ENCODE data around the gene ERBB2.

The ERBB2 gene

DNA sequence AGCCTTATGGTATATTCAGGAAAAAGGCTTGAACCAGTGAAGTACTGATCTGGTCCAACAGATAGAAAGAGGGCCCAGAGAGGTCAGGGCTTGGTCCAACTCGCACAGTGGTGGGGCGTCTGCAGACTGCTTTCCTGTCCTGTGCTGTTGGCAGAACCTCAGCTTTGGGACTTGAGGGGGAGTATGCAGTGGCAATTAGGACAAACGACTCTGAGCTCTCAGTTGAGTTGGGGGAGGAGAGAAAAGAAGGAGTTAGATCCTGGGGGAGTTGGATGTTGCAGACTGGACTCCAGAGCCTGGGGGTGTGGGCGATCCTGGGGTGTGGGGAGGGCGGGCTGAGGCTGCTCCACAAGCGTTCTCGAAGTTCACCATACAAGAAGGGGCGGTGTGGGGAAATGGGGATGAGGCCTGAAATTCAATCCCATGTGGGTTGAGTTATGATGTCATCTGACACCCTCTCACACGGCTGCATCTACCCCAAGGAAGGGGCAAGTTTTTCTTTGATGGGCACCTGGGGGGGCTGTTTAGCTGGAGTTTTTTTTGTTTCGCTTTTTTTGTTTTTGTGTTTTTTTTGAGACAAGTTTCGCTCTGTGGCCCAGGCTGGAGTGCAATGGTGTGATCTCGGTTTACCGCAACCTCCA lies 52.5 kb downstream of the ERBB2 start:
- Histone ChIP-seq H3K36me3 (ENCODE audit: control insufficient read depth, insufficient read depth, low read length) (no peaks in the 10 kb centered on the region), H3K4me3 (replicated peaks; ENCODE audit: low read depth, low read length) (no peak overlapping the region), H3K27me3 (replicated peaks; ENCODE audit: control insufficient read depth, insufficient read depth, low read length) (no peaks in the 10 kb centered on the region)
- TF ChIP-seq, protein P1, sequence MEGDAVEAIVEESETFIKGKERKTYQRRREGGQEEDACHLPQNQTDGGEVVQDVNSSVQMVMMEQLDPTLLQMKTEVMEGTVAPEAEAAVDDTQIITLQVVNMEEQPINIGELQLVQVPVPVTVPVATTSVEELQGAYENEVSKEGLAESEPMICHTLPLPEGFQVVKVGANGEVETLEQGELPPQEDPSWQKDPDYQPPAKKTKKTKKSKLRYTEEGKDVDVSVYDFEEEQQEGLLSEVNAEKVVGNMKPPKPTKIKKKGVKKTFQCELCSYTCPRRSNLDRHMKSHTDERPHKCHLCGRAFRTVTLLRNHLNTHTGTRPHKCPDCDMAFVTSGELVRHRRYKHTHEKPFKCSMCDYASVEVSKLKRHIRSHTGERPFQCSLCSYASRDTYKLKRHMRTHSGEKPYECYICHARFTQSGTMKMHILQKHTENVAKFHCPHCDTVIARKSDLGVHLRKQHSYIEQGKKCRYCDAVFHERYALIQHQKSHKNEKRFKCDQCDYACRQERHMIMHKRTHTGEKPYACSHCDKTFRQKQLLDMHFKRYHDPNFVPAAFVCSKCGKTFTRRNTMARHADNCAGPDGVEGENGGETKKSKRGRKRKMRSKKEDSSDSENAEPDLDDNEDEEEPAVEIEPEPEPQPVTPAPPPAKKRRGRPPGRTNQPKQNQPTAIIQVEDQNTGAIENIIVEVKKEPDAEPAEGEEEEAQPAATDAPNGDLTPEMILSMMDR (IDR thresholded peaks at IDR 0.05; ENCODE audit: insufficient read depth, low read length, poor library complexity, severe bottlenecking), result no peak
- no peak for DNase-seq (ENCODE audit: extremely low read depth, insufficient read length)

DNA sequence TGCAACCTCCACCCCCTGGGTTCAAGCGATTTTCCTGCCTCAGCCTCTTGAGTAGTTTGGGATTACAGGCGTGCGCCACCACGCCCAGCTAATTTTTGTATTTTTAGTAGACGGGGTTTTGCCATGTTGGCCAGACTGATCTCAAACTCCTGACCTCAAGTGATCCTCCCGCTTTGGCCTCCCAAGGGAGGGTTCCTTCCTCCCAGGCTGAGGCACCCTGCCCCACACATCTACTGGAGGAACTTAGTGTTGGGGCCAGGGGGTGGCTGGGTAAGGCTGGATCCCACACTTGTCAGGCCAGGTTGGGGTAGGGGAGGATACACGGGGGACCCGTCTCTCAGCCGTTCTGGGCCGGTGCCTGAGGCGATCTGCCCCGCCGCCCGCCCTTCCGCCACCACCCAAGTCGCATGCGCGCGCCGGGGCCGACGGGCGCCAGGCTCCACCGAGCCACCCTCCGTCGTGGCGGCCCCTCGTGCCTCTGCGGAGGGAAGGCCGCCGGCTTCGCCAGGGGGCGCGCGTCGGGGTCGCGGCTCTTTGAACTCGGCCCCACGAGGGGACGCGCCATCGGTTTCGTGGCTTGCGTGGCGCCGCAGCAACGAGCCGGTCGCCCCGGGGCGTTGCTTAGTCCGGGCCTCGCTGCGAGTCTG lies 53.8 kb downstream of the ERBB2 start:
- no peaks in the 10 kb centered on the region for H3K27me3 ChIP-seq (replicated peaks; ENCODE audit: control insufficient read depth, insufficient read depth, low read length)
- TF ChIP-seq, protein P1 (IDR thresholded peaks at IDR 0.05; ENCODE audit: insufficient read depth, low read length, poor library complexity, severe bottlenecking), result no peak
- peak overlapping the region; percentile 69 for H3K4me3 ChIP-seq (replicated peaks; ENCODE audit: low read depth, low read length)
- DNase-seq (ENCODE audit: extremely low read depth, insufficient read length), result no peak
- H3K36me3 ChIP-seq (ENCODE audit: control insufficient read depth, insufficient read depth, low read length), result no peaks in the 10 kb centered on the region

DNA sequence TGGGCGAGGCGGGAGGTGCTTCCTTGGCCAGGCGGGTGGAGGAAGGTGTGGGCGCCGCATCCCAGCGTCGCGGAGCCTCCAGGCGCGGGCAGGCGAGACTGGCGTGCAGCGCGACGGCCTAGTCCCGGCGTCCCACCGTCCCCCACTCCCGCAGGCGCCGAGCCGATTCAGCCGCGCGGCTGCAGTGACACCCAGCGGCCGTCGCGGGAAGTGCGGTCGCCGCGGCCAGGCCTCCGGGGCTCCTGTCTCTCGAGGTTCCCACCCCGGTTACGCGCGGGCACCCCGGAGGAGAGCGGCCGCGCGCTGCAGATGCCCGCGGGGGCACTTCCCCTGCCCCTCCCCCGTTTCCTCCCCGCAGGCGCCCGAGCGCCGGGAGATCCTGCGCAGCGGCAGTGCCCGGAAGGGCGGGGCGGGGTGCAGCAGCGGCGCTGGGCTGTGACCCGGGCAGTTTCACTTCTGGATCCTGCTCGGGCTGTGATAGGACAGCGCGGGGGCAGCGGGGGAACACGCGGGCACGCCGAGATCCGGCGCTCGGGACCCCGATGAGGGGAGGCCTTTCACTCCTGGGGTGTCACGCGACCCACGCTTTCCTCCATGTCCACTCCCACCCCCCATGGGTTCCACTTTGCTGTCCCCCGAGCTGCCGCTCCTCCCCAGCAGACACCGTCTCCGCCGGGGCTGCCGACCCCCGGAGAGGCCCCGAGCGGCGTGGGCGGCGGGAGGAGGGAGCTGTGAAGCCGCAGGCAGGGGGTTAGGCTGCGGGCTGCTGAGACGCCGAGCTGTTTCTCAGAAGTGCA lies 54.5 kb downstream of the ERBB2 start:
- peak; percentile 100 for DNase-seq (ENCODE audit: extremely low read depth, insufficient read length)
- Histone ChIP-seq H3K27me3 (replicated peaks; ENCODE audit: control insufficient read depth, insufficient read depth, low read length) (no peaks in the 10 kb centered on the region), H3K4me3 (replicated peaks; ENCODE audit: low read depth, low read length) (peak overlapping the region; percentile 69), H3K36me3 (ENCODE audit: control insufficient read depth, insufficient read depth, low read length) (no peaks in the 10 kb centered on the region; the same call in 1 of the 2 replicates)
- TF ChIP-seq, protein P1 (IDR thresholded peaks at IDR 0.05; ENCODE audit: insufficient read depth, low read length, poor library complexity, severe bottlenecking), result peak; percentile 63

DNA sequence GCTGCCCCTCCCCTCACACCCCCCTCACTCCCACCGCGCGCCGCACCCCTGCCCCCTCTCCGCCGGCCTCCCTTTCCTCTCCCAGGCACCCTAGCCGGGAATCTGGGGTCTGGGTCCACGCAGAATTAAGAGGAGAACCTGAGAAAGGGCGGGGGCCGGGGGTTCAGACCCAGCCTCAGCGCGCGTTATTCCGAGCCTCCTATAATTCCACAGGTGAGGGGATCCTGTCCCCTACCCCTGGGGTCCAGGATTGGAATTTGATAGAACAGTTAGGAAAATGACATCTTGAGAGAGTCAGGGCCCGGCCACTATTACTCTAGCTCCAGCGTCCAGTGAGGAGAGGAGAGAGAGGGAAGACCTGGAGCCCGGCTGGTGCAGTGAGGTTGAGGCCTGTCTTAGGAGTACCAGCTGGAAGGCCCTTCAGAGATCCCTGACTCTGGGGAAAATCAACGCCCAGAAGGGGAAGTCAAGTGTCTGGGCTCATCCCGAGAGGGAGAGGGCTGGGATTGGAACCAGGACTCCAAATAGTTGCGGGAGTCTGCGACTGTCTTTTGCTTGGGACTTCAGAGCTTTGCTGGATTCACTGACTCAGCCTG lies 55.2 kb downstream of the ERBB2 start:
- TF ChIP-seq, protein P1 (IDR thresholded peaks at IDR 0.05; ENCODE audit: insufficient read depth, low read length, poor library complexity, severe bottlenecking), result no peak
- DNase-seq (ENCODE audit: extremely low read depth, insufficient read length), result no peak
- no peaks in the 10 kb centered on the region for H3K27me3 ChIP-seq (replicated peaks; ENCODE audit: control insufficient read depth, insufficient read depth, low read length)
- no peaks in the 10 kb centered on the region; the same call in 1 of the 2 replicates for H3K36me3 ChIP-seq (ENCODE audit: control insufficient read depth, insufficient read depth, low read length)
- H3K4me3 ChIP-seq (replicated peaks; ENCODE audit: low read depth, low read length), result peak overlapping the region; percentile 69

DNA sequence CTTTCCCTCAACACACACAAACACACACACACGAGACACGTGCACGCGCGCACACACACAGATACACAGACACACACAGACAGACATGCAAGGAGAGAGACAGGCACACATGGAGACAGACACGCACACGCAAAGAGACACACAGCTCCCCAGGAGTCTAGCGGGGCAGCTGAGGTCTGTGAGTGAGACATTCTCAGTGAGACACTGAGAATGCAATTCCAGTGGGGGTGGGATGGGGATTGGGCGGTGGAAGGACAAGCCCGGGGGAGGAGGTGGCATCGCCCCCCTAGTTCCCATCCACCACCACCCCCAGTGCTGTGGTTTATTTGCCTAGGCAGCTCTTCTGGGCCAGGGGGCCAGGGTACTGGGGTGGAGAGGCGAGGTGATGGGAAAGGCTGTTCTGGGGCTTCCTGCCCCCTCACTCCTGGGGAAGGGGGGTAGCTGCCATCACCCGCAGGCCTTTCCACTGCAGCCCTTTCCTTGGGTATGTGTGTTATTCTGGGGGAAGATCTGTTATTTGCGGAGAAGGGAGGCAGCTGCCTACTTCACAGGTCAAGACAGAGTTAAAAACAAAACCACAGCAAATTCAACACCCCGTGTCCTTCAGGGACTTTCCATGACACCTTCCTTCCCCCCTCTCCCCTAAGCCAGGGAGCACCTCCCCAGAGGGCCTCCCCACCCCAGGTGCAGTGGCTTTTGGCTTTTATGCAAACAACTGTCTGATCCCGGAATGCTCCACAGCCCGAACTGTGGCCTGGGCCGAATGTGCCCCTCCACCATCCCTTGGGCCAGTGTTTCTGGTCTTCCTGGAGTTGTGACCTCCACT lies 55.9 kb downstream of the ERBB2 start:
- DNase-seq (ENCODE audit: extremely low read depth, insufficient read length), result peak; percentile 80
- peak overlapping the region; percentile 69 for H3K4me3 ChIP-seq (replicated peaks; ENCODE audit: low read depth, low read length)
- no peaks in the 10 kb centered on the region for H3K27me3 ChIP-seq (replicated peaks; ENCODE audit: control insufficient read depth, insufficient read depth, low read length)

More for the DNA sequence above, 55.9 kb downstream of the ERBB2 start:
- TF ChIP-seq, protein P1 (IDR thresholded peaks at IDR 0.05; ENCODE audit: insufficient read depth, low read length, poor library complexity, severe bottlenecking), result no peak
- H3K36me3 ChIP-seq (ENCODE audit: control insufficient read depth, insufficient read depth, low read length), result no peaks in the 10 kb centered on the region; the same call in none of the 2 replicates

Measured in GM06990 (cell line).